Lung (tissue), 12 donors: ENCODE measurements around the gene HMCN2. TPM values are rescaled to one million over a fixed set of nuclear protein-coding genes. Genes with fewer than 3 reads are reported as not detected.

Experiments used
- ATAC-seq: fragments of 200-7000 bp; cut with Tn5 transposase; one replicate; pipeline ENCODE4 v1.9.1; 2020; ENCODE audit warnings: moderate number of reproducible peaks; ENCODE audit not compliant: insufficient read depth, low FRiP score
- DNase-seq, 3 donors: peaks; one replicate each; pipeline ENCODE4 v3.0.0-alpha.2; 2013 to 2017
- H3K27ac ChIP-seq, 2 donors: one replicate each; pipeline ENCODE4 v1.5.1; 2013; ENCODE audit warnings: mild to moderate bottlenecking in 2 of 2, moderate library complexity in 2 of 2, control low read depth in 1 of 2, inconsistent platforms in 1 of 2, low read depth in 1 of 2, low read length in 1 of 2
- H3K27me3 ChIP-seq, 3 donors: one replicate each; pipeline ENCODE4 v1.5.1; 2013; ENCODE audit warnings: low read length in 2 of 3; ENCODE audit not compliant: control insufficient read depth in 3 of 3, insufficient read depth in 3 of 3
- H3K36me3 ChIP-seq, 4 donors: one replicate each; pipeline ENCODE4 v1.5.1; 2013; ENCODE audit warnings: low read length in 4 of 4, mild to moderate bottlenecking in 1 of 4, moderate library complexity in 1 of 4; ENCODE audit not compliant: control insufficient read depth in 4 of 4, insufficient read depth in 4 of 4
- H3K4me1 ChIP-seq, 5 donors: one replicate each; pipeline ENCODE4 v1.5.1; 2013; ENCODE audit warnings: low read length in 5 of 5, mild to moderate bottlenecking in 2 of 5, moderate library complexity in 1 of 5; ENCODE audit not compliant: control insufficient read depth in 5 of 5, insufficient read depth in 5 of 5
- H3K4me3 ChIP-seq: one replicate; pipeline ENCODE4 v1.5.1; 2013; ENCODE audit warnings: mild to moderate bottlenecking, control low read depth, moderate library complexity
- H3K9ac ChIP-seq, 2 donors: one replicate each; pipeline ENCODE4 v1.5.1; 2013; ENCODE audit warnings: low read length in 2 of 2, control low read depth in 1 of 2; ENCODE audit not compliant: insufficient read depth in 1 of 2
- H3K9me3 ChIP-seq, 4 donors: one replicate each; pipeline ENCODE4 v1.5.1; 2013; ENCODE audit warnings: low read length in 3 of 4, mild to moderate bottlenecking in 1 of 4, moderate library complexity in 1 of 4; ENCODE audit not compliant: control insufficient read depth in 4 of 4, insufficient read depth in 3 of 4
- CTCF ChIP-seq: IDR thresholded peaks from 2 replicates; pipeline ENCODE4 v1.5.1; 2012; ENCODE audit warnings: mild to moderate bottlenecking; ENCODE audit errors: control extremely low read depth, extremely low read depth
- WGBS, 2 donors: extraction: QIAGEN DNeasy Blood & Tissue Kit; methylation state at CpG; one replicate each; pipeline ENCODE4 v1.1.7; 2013; 5-methylcytosine and 5-hydroxymethylcytosine counted together
- polyA plus RNA-seq, 2 donors: library from polyadenylated mRNA; stranded (reverse); fragments of 200-250 nt; gene quantifications; one replicate each; pipeline ENCODE4 v1.2.1, GENCODE V29; 2013
- total RNA-seq, 2 donors: library from RNA; depleted of rRNA in 1 of 2; stranded (reverse); fragments of >200 nt in 1 of 2; gene quantifications; one replicate each; pipeline ENCODE4 v1.2.1, GENCODE V29; 2014 to 2021
- donor health status: control.
- donor health status: control.
- donor health status: Bipolar disorder and iron deficiency.
- donor health status: healthy.
- donor health status: DM: yes; HTN: yes; CAD: no.

Gene HMCN2
- total and polyA plus RNA-seq, 4 donors = 2.1 to 5.2 (median 3.7) TPM

GRCh38 chr9:130263601-130264413 is 1.8 kb upstream of the HMCN2 start:
- H3K27ac ChIP-seq = no peak overlapping the region
- H3K9me3 ChIP-seq = peaks cover 0 to 2% (median 0%) of the 10 kb centered on the region in 4 donors
- 59 to 72% methylated on average over 10 of the region's 10 CpGs for WGBS, 2 donors
- no peak overlapping the region for H3K4me3 ChIP-seq
- no peaks in the 10 kb centered on the region for H3K36me3 ChIP-seq
- H3K4me1 ChIP-seq = peaks cover 0 to 7% (median 0%) of the 10 kb centered on the region in 5 donors
- DNase-seq (no peak), ATAC-seq (no peak)
- H3K27me3 ChIP-seq = peaks cover 0 to 68% (median 52%) of the 10 kb centered on the region in 3 donors
- no peak for TF ChIP-seq CTCF
- no peak overlapping the region for H3K9ac ChIP-seq

GRCh38 chr9:130264414-130265350 is 878 bp upstream of the HMCN2 start:
- Histone ChIP-seq H3K9me3 (no peaks in the 10 kb centered on the region), H3K36me3 (no peaks in the 10 kb centered on the region), H3K4me3 (no peak overlapping the region), H3K27ac (no peak overlapping the region), H3K4me1 (peaks cover 0 to 7% (median 0%) of the 10 kb centered on the region in 5 donors), H3K27me3 (peaks cover 0 to 63% (median 49%) of the 10 kb centered on the region in 3 donors), H3K9ac (no peak overlapping the region)
- ATAC-seq = no peak
- no peak for DNase-seq
- WGBS, 2 donors = 61 to 67% methylated on average over 18 of the region's 18 CpGs
- TF ChIP-seq CTCF = no peak

DNA sequence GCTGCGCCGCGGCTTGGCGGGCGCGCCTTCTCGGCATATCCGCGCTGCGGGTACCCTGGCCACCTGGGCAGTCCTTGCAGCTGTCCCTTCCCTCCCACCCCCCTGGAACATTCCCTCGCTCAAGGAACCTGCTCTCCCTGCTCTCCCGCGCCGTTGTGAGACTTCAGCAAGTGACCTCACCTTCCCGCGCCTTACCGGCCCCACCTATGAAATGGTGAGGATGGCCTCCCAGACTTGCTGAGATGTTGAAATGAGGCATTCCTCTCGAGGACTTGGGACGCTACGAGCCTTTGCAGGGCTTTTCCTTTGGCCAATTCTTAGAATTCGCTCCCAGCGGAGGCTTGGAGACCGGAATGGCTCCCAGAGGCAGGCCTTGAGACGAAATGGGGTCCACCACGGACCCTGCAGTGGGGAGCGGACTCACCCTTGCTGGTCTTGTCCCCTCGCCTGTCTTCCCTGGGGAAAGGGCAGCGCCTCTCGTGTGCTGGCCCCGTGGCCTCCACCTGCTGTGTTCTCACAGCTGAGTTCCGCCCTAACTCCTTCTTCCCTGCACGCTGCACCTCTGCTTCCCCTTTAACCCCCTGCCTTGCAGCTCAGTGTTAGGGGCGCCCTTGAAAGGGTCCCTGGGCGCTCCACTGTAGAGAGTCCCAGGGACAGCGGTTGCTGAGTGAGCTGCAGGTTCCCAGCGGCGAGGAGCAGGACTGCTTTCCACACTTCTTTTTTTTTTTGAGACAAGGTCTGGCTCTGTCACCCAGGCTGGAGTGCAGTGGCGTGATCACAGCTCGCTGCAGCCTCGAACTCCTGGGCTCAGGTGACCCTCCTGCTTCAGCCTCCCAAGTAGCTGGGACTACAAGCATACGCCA is 907 bp downstream of the HMCN2 start:
- 34 to 40% methylated on average over 41 of the region's 41 CpGs for WGBS, 2 donors
- H3K27ac ChIP-seq = peak overlapping the region in 1 of 2 donors; percentile 20

More for the DNA sequence above, 907 bp downstream of the HMCN2 start:
- DNase-seq = no peak
- no peaks in the 10 kb centered on the region for H3K36me3 ChIP-seq
- H3K4me1 ChIP-seq = peaks cover 0 to 7% (median 0%) of the 10 kb centered on the region in 5 donors
- no peak for ATAC-seq
- H3K27me3 ChIP-seq = peaks cover 0 to 58% (median 49%) of the 10 kb centered on the region in 3 donors
- no peak overlapping the region for H3K4me3 ChIP-seq
- no peak overlapping the region for H3K9ac ChIP-seq
- no peaks in the 10 kb centered on the region for H3K9me3 ChIP-seq
- no peak for TF ChIP-seq CTCF
